ENCODE data around the gene HSF5.
A peak's percentile ranks its signal among the peaks of the same experiment; 100 is the strongest.
"Not testable (repeated sequence)": the region's sequence is repeated elsewhere in the genome, so short reads cannot be mapped to it uniquely, and the experiment has no call there.

The HSF5 gene

GRCh38 chr17:58481798-58482197, 6.4 kb downstream of the HSF5 start:
- not testable (repeated sequence) for DNase-seq (ENCODE audit: low spot score)

GRCh38 chr17:58480090-58480489, 8.1 kb downstream of the HSF5 start:
- no peak for DNase-seq (ENCODE audit: low spot score)

GRCh38 chr17:58476812-58477211, 11.4 kb downstream of the HSF5 start:
- DNase-seq (ENCODE audit: low spot score), result no peak

- DNase-seq (ENCODE audit: low spot score), result no peak
Observed at GRCh38 chr17:58475985-58476384, 12.2 kb downstream of the HSF5 start.

GRCh38 chr17:58470356-58470755, 17.9 kb downstream of the HSF5 start:
- no peak for DNase-seq (ENCODE audit: low spot score)

GRCh38 chr17:58468944-58469343, 19.3 kb downstream of the HSF5 start:
- no peak for DNase-seq (ENCODE audit: low spot score)

- DNase-seq (ENCODE audit: low spot score), result no peak
Observed at GRCh38 chr17:58455491-58455890, 32.7 kb downstream of the HSF5 start.

- no peak for DNase-seq (ENCODE audit: low spot score)
Observed at GRCh38 chr17:58452738-58453137, 35.5 kb downstream of the HSF5 start.

- peak; percentile 50 for DNase-seq (ENCODE audit: low spot score)
Observed at GRCh38 chr17:58447039-58447975, 40.9 kb downstream of the HSF5 start.

GRCh38 chr17:58446086-58446485, 42.1 kb downstream of the HSF5 start:
- DNase-seq (ENCODE audit: low spot score), result no peak

- no peak for DNase-seq (ENCODE audit: low spot score)
Observed at GRCh38 chr17:58436805-58437239, 51.4 kb downstream of the HSF5 start.

GRCh38 chr17:58436245-58436644, 52.0 kb downstream of the HSF5 start:
- no peak for DNase-seq (ENCODE audit: low spot score)

GRCh38 chr17:58432806-58433573, 55.2 kb downstream of the HSF5 start:
- no peak for DNase-seq (ENCODE audit: low spot score)

GRCh38 chr17:58427807-58428206, 60.4 kb downstream of the HSF5 start:
- DNase-seq (ENCODE audit: low spot score), result no peak

GRCh38 chr17:58421711-58422110, 66.5 kb downstream of the HSF5 start:
- no peak for DNase-seq (ENCODE audit: low spot score)

GRCh38 chr17:58420827-58421226, 67.4 kb downstream of the HSF5 start:
- no peak for DNase-seq (ENCODE audit: low spot score)

- peak; percentile 74 for DNase-seq (ENCODE audit: low spot score)
Observed at GRCh38 chr17:58417300-58418092, 70.7 kb downstream of the HSF5 start, which contains the start of gene RNF43. TSS of gene RNF43 (minus strand) at chr17:58417534. CDS start at chr17:58415577, 1,957 bp downstream.

GRCh38 chr17:58416937-58417299, 71.3 kb downstream of the HSF5 start:
- DNase-seq (ENCODE audit: low spot score), result no peak

- no peak for DNase-seq (ENCODE audit: low spot score)
Observed at GRCh38 chr17:58416396-58416795, 71.8 kb downstream of the HSF5 start.

GRCh38 chr17:58415371-58416055, 72.7 kb downstream of the HSF5 start:
- no peak for DNase-seq (ENCODE audit: low spot score)

GRCh38 chr17:58414596-58414997, 73.6 kb downstream of the HSF5 start:
- no peak for DNase-seq (ENCODE audit: low spot score)

GRCh38 chr17:58413684-58414083, 74.5 kb downstream of the HSF5 start:
- DNase-seq (ENCODE audit: low spot score), result no peak
